ENCODE measurements around the gene HSPA6. TPM values are rescaled to one million over a fixed set of nuclear protein-coding genes. Genes with fewer than 3 reads are reported as not detected.
A peak's percentile ranks its signal among the peaks of the same experiment; 100 is the strongest.
"Not testable (repeated sequence)": the region's sequence is repeated elsewhere in the genome, so short reads cannot be mapped to it uniquely, and the experiment has no call there.

HSPA6 gene
- total and polyA plus RNA-seq, 4 experiments from 2014 or later: 0.09 to 2.4 (median 2.4) TPM; not detected in 1

DNA sequence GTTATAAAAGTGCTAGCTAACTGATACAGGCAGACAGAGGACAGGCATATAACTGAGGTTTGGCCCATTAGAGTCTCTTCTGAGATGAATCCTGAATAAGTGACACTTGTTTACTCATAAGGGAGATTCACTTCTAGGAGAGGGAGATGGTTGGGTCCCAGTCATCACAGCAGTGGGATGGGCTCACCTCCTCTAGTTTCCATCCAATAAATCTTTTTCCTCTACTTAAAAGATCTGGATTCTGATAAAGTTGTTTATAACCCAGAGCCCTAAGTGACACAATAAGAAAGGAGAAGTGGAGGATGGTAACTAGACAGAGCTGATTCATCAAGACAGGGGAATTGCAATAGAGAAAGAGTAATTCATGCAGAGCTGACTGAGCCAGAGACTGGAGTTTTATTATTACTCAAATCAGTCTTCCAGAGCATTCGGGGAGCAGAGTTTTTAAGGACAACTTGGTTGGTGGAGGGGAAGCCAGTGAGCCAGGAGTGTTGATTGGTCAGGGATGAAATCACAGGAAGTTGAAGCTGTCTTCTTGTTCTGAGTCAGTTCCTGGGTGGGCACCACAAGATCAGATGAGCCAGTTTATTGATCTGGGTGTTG lies 30.6 kb downstream of the HSPA6 start:
- DNase-seq; H3K36me3 ChIP-seq (ENCODE audit: insufficient read depth, low read length); H3K27me3 ChIP-seq (ENCODE audit: insufficient read depth, low read length); POLR2A ChIA-PET (ENCODE audit: partially characterized antibody); H3K9me3 ChIP-seq (ENCODE audit: control insufficient read depth in 1 of 2, low read length in 2 of 2); H3K36me3 Mint-ChIP-seq; H3K4me3 ChIP-seq (ENCODE audit: low read length in 2 of 2); H3K9me3 Mint-ChIP-seq; H3K4me1 ChIP-seq (ENCODE audit: insufficient read depth, low read length); CTCF ChIA-PET (ENCODE audit: partially characterized antibody); intact Hi-C loops (cut with micrococcal nuclease); H3K27me3 Mint-ChIP-seq; H3K27ac ChIP-seq (ENCODE audit: low read depth, low read length): not testable (repeated sequence)
- peaks cover 6 to 18% (median 12%) of the 10 kb centered on the region in 4 donors for H3K4me1 Mint-ChIP-seq
- H3K4me3 Mint-ChIP-seq: peak overlapping the region in 5 of 8 donors; percentile 21 to 71 (median 61)
- H3K27ac Mint-ChIP-seq: peak overlapping the region in 3 of 7 donors; percentile 16 to 75 (median 55)

DNA sequence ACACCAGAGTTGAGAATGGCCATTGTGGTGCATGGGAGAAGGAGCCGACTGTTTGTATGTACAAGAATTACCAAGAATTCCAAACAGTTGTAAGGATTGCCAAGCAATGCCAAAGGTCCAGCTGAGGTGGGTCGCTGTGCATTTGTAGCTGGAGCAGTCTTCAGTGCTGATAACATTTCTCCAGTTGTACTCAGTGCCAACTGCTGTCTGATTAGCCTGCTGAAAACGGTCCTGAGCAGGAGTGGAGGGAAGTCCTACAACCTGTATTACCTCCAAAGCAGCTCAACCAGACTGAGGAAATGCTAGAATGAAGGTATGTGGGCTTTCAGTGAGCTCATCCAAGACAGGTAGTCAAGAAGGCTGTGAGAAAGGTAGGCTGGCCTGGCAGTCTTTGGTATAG lies 31.8 kb downstream of the HSPA6 start:
- H3K27me3 ChIP-seq (ENCODE audit: insufficient read depth, low read length); H3K9me3 ChIP-seq (ENCODE audit: control insufficient read depth in 1 of 2, low read length in 2 of 2); H3K36me3 Mint-ChIP-seq; H3K9me3 Mint-ChIP-seq; DNase-seq; H3K27ac Mint-ChIP-seq; H3K27ac ChIP-seq (ENCODE audit: low read depth, low read length); POLR2A ChIA-PET (ENCODE audit: partially characterized antibody); H3K4me1 ChIP-seq (ENCODE audit: insufficient read depth, low read length); H3K36me3 ChIP-seq (ENCODE audit: insufficient read depth, low read length); H3K27me3 Mint-ChIP-seq; H3K4me3 ChIP-seq (ENCODE audit: low read length in 2 of 2); CTCF ChIA-PET (ENCODE audit: partially characterized antibody); H3K4me3 Mint-ChIP-seq; intact Hi-C loops (cut with micrococcal nuclease): not testable (repeated sequence)
- peaks cover 7 to 24% (median 16%) of the 10 kb centered on the region in 4 donors for H3K4me1 Mint-ChIP-seq

DNA sequence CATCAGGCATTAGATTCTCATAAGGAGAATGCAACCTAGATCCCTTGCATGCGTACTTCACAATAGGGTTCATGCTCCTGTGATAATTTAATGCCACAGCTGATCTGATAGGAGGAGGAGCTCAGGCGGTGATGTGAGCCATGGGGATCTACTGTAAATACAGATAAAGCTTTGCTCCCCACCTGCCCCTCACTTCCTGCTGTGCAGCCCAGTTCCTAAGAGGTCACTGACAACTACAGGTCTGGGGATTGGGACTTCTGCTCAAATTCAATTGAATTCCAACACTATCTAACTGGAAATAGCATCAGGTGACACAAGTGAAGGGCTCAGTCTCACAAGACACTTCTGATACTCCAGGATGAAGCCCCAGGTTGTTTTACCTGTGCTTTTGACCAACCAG lies 32.6 kb downstream of the HSPA6 start:
- H3K27me3 ChIP-seq (ENCODE audit: insufficient read depth, low read length); H3K9me3 Mint-ChIP-seq; intact Hi-C loops (cut with micrococcal nuclease); POLR2A ChIA-PET (ENCODE audit: partially characterized antibody); CTCF ChIA-PET (ENCODE audit: partially characterized antibody); H3K36me3 Mint-ChIP-seq; H3K4me3 Mint-ChIP-seq; DNase-seq; H3K27ac ChIP-seq (ENCODE audit: low read depth, low read length); H3K36me3 ChIP-seq (ENCODE audit: insufficient read depth, low read length); H3K4me1 ChIP-seq (ENCODE audit: insufficient read depth, low read length); H3K4me3 ChIP-seq (ENCODE audit: low read length in 2 of 2); H3K9me3 ChIP-seq (ENCODE audit: control insufficient read depth in 1 of 2, low read length in 2 of 2); H3K27me3 Mint-ChIP-seq; H3K27ac Mint-ChIP-seq: not testable (repeated sequence)
- peaks cover 9 to 28% (median 19%) of the 10 kb centered on the region in 4 donors for H3K4me1 Mint-ChIP-seq

DNA sequence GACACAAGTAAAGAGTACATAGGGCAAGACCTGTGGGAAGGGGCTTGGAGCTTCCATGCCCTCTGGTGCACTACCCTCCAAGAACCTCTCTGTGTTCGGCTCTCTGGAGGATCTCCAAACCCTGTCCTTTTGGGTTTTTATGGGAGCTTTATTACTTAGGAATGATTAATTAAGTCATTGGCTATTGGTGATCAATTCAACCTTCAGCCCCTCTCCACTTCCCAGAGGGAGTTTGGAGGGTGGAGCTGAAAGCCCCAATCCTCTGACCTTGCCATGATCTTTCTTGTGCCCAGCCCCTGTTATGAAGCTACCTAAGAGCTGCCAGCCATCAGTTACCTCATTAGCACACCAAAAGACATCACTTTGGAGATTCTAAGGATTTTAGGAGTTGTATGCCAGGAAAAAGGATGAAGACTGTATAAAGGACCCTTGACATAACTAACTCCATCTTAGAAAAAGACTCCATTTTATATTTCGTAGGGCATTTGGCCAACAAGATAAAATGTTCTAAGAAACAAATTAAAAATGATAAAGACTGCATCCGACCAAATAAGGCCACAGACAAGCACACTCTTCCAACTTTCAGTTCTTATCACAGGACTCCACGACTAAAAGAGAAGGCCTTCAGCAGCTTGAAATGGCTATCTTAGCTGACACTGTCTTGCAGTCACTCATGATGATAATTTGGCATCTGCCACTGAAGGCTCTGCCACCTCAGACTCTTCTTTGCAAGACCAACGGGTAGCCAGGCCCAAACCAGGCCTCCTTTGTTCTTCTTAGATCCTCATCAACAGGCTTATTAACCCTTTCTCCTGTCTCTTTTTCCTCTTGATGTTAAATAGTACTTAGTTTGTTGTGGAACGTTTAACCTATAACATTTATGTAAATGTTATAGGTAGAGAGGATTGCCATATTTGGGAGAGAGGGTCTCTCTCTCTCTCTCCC lies 33.4 kb downstream of the HSPA6 start:
- CTCF ChIA-PET (ENCODE audit: partially characterized antibody); H3K36me3 Mint-ChIP-seq; H3K27ac Mint-ChIP-seq; H3K4me1 ChIP-seq (ENCODE audit: insufficient read depth, low read length); H3K4me3 Mint-ChIP-seq; H3K36me3 ChIP-seq (ENCODE audit: insufficient read depth, low read length); H3K9me3 Mint-ChIP-seq; DNase-seq; H3K27me3 ChIP-seq (ENCODE audit: insufficient read depth, low read length); H3K9me3 ChIP-seq (ENCODE audit: control insufficient read depth in 1 of 2, low read length in 2 of 2); H3K4me3 ChIP-seq (ENCODE audit: low read length in 2 of 2); H3K27me3 Mint-ChIP-seq; POLR2A ChIA-PET (ENCODE audit: partially characterized antibody); intact Hi-C loops (cut with micrococcal nuclease); H3K27ac ChIP-seq (ENCODE audit: low read depth, low read length): not testable (repeated sequence)
- peaks cover 9 to 28% (median 19%) of the 10 kb centered on the region in 4 donors for H3K4me1 Mint-ChIP-seq

DNA sequence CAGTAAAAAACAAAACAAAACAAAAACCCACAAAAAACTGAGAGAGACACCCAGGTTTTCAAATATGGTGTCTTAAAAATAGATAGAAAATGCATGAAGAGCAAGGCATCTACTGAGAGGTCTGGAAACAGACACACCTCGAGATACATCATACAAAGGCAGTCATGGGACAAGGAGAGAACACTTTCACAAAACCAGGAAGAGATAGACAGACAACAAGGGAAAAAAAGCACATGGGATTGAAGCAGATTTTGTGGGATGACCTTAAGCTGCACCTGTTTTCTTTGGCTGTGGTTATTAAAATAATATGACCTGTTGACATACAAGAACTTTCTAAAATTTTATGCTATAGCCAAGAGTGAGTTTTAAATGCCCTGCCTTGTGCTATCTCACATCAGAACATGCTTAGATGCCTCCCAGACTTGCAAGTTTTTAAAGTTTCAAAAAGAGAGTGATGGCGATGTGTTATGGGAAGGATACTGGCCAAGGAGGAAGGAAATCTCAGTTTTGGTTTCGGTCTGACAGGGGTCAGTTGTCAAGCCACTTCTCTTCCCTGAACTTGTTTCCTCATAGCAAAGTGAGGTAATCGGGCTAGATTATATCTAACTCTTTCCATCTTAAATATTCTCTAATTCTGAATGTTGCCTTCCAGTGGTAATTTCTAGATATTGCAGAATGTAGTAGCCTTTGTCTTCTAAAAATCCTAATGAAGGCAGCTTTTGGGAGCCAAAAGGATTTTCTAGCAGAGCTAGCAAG lies 36.8 kb downstream of the HSPA6 start:
- H3K27ac ChIP-seq (ENCODE audit: low read depth, low read length); H3K9me3 Mint-ChIP-seq; H3K36me3 ChIP-seq (ENCODE audit: insufficient read depth, low read length); H3K4me3 ChIP-seq (ENCODE audit: low read length in 2 of 2); H3K9me3 ChIP-seq (ENCODE audit: control insufficient read depth in 1 of 2, low read length in 2 of 2); H3K27me3 ChIP-seq (ENCODE audit: insufficient read depth, low read length); H3K36me3 Mint-ChIP-seq; H3K27me3 Mint-ChIP-seq; CTCF ChIA-PET (ENCODE audit: partially characterized antibody); H3K4me1 ChIP-seq (ENCODE audit: insufficient read depth, low read length); POLR2A ChIA-PET (ENCODE audit: partially characterized antibody): not testable (repeated sequence)
- peak overlapping the region in 5 of 8 donors; percentile 15 to 81 (median 74) for H3K4me3 Mint-ChIP-seq
- peak in 4 of 5 donors; percentile 10 to 18 (median 16) for DNase-seq
- intact Hi-C loops (cut with micrococcal nuclease): loop anchor here (2.0 kb wide), 1 partner anchor 74 kb away; no protein-coding TSS in a partner anchor
- H3K4me1 Mint-ChIP-seq: peaks cover 5 to 13% (median 9%) of the 10 kb centered on the region in 4 donors
- H3K27ac Mint-ChIP-seq: peak overlapping the region in 4 of 7 donors; percentile 38 to 65 (median 53)

DNA sequence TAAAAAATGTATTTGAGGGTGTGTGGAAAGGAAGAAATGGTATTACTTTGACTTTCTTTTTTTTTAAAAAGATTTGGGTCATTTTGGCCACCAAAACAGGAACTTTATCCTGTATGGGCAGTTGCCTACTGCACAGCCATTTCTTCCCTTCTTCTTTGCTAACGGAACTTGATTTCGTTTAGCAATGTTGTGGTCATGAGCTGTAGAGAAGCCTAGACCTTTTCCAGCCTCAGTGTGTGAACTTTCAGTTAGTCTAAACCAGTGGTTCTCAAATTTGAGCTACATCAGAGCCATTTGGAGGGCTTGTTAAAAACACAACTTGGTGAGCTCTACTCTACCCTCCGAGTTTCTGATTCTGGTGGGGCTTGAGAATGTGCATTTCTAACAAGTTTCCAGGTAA lies 38.1 kb downstream of the HSPA6 start:
- CTCF ChIA-PET (ENCODE audit: partially characterized antibody); H3K9me3 Mint-ChIP-seq; H3K27me3 Mint-ChIP-seq; H3K4me3 Mint-ChIP-seq; H3K27ac ChIP-seq (ENCODE audit: low read depth, low read length); H3K9me3 ChIP-seq (ENCODE audit: control insufficient read depth in 1 of 2, low read length in 2 of 2); H3K4me3 ChIP-seq (ENCODE audit: low read length in 2 of 2); intact Hi-C loops (cut with micrococcal nuclease); H3K27me3 ChIP-seq (ENCODE audit: insufficient read depth, low read length); H3K36me3 ChIP-seq (ENCODE audit: insufficient read depth, low read length); DNase-seq; H3K36me3 Mint-ChIP-seq; H3K27ac Mint-ChIP-seq; POLR2A ChIA-PET (ENCODE audit: partially characterized antibody): not testable (repeated sequence)
- H3K4me1 Mint-ChIP-seq: peaks cover 9 to 17% (median 13%) of the 10 kb centered on the region in 4 donors
- peaks cover 10% of the 10 kb centered on the region for H3K4me1 ChIP-seq (ENCODE audit: insufficient read depth, low read length)

DNA sequence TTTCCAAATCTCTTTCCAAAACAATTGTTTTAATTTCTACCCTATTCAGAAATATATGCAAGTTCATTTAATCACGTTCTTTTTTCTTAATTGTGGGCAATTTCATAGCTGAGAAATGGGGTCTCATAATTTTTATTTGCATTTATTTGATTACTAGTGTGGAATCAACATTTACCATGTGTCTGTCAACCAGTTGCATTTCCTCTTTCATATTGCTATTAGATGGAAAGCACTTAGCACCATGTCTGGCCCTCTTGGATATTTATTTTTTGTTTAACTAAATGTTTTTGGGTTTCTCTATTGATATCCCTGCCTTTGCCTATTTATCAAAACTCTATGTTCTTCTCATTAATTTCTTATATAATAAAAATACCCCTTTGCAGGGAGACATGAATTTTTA lies 39.2 kb downstream of the HSPA6 start:
- H3K9me3 Mint-ChIP-seq; CTCF ChIA-PET (ENCODE audit: partially characterized antibody); POLR2A ChIA-PET (ENCODE audit: partially characterized antibody); H3K27ac Mint-ChIP-seq; intact Hi-C loops (cut with micrococcal nuclease); H3K36me3 ChIP-seq (ENCODE audit: insufficient read depth, low read length); H3K27me3 Mint-ChIP-seq; H3K27me3 ChIP-seq (ENCODE audit: insufficient read depth, low read length); H3K27ac ChIP-seq (ENCODE audit: low read depth, low read length); H3K4me3 Mint-ChIP-seq; H3K4me3 ChIP-seq (ENCODE audit: low read length in 2 of 2); H3K36me3 Mint-ChIP-seq; H3K9me3 ChIP-seq (ENCODE audit: control insufficient read depth in 1 of 2, low read length in 2 of 2); DNase-seq: not testable (repeated sequence)
- H3K4me1 ChIP-seq (ENCODE audit: insufficient read depth, low read length): peaks cover 10% of the 10 kb centered on the region
- H3K4me1 Mint-ChIP-seq: peaks cover 9 to 17% (median 13%) of the 10 kb centered on the region in 4 donors
